Fibroblast of skin of back (primary cell): Measurements from ENCODE around the gene TLE1.
"Not testable (repeated sequence)": the region's sequence is repeated elsewhere in the genome, so short reads cannot be mapped to it uniquely, and the experiment has no call there.

Source experiments
- DNase-seq: peaks from one replicate; pipeline ENCODE4 v3.0.0-alpha.2; 2013

Gene TLE1

GRCh38 chr9:81652058-81652687 is 37.2 kb downstream of the TLE1 start:
- DNase-seq = no peak

GRCh38 chr9:81650586-81651515 is 38.5 kb downstream of the TLE1 start:
- no peak for DNase-seq

- DNase-seq = no peak
Observed at GRCh38 chr9:81649475-81650240, 39.7 kb downstream of the TLE1 start.

GRCh38 chr9:81648891-81649290 is 40.5 kb downstream of the TLE1 start:
- no peak for DNase-seq

- DNase-seq = no peak
Observed at GRCh38 chr9:81646337-81646736, 43.0 kb downstream of the TLE1 start.

GRCh38 chr9:81644513-81644912 is 44.8 kb downstream of the TLE1 start:
- not testable (repeated sequence) for DNase-seq

GRCh38 chr9:81637276-81637675 is 52.1 kb downstream of the TLE1 start:
- DNase-seq = no peak

- DNase-seq = no peak
Observed at GRCh38 chr9:81636255-81636599, 53.1 kb downstream of the TLE1 start.

GRCh38 chr9:81635521-81636254 is 53.7 kb downstream of the TLE1 start:
- DNase-seq = peak; percentile 70

- DNase-seq = no peak
Observed at GRCh38 chr9:81634915-81635516, 54.3 kb downstream of the TLE1 start.

GRCh38 chr9:81633952-81634854 is 55.1 kb downstream of the TLE1 start:
- no peak for DNase-seq

GRCh38 chr9:81632599-81632998 is 56.7 kb downstream of the TLE1 start:
- DNase-seq = peak; percentile 84

- DNase-seq = no peak
Observed at GRCh38 chr9:81631218-81631745, 58.1 kb downstream of the TLE1 start.

- DNase-seq = no peak
Observed at GRCh38 chr9:81629440-81629839, 59.9 kb downstream of the TLE1 start.

- DNase-seq = peak; percentile 23
Observed at GRCh38 chr9:81628897-81629296, 60.5 kb downstream of the TLE1 start.

GRCh38 chr9:81627481-81627880 is 61.9 kb downstream of the TLE1 start:
- DNase-seq = no peak

GRCh38 chr9:81626511-81626910 is 62.8 kb downstream of the TLE1 start:
- DNase-seq = no peak

GRCh38 chr9:81625969-81626368 is 63.4 kb downstream of the TLE1 start:
- no peak for DNase-seq

- no peak for DNase-seq
Observed at GRCh38 chr9:81623778-81624177, 65.6 kb downstream of the TLE1 start.

- DNase-seq = no peak
Observed at GRCh38 chr9:81622471-81623255, 66.7 kb downstream of the TLE1 start.
